Right hindlimb (tissue), 1 donor: ENCODE results near the gene TRAK2.
"Not testable (repeated sequence)": the region's sequence is repeated elsewhere in the genome, so short reads cannot be mapped to it uniquely, and the experiment has no call there.

Experiments used
- DNase-seq: peaks from one replicate; pipeline ENCODE4 v3.0.0-alpha.2; 2018

TRAK2 gene

DNA sequence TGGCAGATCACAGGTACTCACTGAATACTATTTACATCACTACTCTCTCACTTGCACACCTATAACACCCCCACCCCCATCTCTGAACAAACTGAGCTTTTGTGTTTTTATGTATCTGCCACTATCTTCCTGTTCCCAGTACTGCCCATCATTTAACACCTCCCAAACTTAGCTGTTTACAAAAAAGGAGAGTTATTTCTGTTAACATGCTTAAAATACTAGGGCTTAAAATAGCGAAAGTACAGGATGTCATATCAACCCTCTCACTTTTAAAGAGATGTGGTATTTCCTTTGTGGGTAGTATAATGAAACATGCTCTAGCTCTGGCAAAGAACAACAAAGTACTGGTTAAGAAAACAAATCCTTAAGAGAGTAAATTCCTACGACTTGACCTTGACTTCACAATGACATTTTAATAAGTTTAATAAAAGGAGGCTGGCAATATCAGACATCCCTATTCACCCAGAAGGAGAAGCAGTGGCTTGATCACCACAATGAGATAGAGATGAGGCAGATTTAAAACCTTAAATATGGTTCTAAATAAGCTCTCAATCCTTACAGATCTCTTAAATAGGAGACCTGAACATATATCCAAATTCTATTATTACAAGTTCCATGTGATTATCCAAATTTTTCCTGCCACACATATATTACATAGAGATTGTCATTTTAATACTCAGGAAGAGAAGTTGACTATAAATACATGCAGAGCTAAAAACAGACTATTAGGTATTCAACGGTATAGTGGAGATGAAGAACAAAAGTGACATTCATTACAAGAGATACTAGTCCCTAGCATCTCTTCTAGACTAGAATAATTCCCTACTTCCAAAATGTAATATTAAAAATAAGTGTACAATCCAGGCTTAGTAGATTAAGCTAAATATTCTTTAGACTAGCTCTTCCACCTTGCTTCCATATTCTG is 36.9 kb downstream of the TRAK2 start:
- DNase-seq: no peak

DNA sequence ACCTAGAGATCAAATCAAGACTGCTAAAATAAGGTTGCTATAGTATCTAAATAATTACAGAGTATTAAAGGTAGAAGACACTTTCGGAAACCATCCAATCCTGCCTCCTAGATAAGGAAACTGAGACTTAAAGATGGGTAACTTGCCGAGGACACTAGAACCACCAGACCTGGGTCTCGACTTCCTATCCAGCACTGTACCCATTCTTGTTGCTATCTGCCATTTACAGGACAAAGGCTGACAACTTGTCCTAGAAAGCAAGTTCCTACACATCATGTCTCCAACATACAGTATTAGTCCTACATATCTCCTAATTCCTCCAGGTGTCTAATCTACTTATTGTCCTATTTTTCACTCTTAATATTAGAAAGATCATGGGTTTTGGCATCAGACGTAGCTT is 37.7 kb downstream of the TRAK2 start:
- no peak for DNase-seq

DNA sequence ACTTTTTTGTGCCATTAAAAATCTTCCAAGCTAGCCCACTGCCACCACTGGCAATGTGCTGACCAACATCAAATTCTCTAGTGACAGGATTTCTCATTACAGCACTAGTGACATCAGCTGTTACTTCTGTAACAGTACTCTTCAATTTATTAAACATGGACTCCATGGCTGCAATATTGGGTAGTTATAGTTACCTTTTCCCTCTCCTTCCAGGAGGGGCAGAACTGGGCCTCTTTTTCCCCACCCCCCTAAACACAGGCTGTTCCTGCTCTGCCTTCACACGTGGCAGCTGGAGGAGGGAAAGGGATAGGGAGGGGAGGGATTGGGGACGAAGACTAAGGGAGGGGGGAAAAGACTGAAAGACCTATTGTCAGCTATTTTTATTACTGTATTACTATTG is 38.1 kb downstream of the TRAK2 start:
- no peak for DNase-seq

DNA sequence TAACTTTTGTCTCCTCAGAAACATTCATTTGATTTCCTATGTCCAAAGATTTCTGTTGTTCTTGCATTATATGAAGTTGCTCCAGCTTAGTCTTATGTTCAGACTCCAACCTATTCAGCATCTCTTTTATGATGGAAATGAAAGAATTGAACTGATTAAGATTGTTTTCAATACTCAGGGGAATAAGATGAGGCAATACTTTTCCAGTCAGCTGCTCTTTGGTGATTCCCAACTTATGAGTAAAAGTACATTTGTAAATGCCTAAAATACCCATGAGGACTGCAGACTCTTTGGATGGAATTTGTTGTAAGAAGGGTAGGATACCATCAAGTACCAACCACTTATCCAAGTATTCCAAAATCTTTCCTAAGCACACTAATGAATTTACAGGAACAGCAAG is 39.8 kb downstream of the TRAK2 start:
- no peak for DNase-seq

DNA sequence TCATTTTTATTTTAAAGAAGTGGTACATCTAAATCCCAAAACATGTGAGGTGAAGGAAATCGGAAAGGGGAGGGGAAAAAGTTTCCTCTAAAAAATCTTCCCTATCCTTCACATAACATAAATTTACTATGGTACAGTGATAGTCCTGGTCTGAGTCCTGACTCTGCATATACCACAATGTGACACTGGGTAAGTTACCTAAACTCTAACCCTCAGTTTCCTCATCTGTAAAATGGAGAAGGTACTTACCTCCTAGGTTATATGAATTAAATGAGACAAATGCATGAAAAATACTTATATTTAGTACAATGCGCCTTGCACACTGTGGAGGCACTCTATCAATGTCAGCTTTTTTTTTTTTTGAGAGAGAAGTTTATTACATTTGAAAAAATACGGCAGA is 42.3 kb downstream of the TRAK2 start:
- no peak for DNase-seq

DNA sequence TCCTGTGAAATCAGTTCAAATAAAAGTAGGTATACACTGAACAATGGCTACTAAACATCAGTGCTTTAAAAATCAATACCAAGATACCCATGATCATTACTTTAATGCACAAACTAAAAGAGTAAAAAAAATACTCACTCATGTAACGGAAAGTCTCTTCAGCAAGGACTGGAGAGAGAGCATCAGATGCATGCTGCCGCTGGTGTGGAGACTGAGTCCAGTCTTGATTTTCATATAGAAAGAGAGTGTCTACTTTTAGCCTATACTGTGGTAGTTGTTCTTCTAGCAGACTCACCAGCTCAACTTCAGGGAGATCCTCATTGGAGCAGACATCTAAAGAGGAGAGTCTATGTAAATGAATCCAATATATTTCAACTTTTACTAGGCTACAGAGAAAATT is 44.0 kb downstream of the TRAK2 start:
- no peak for DNase-seq

DNA sequence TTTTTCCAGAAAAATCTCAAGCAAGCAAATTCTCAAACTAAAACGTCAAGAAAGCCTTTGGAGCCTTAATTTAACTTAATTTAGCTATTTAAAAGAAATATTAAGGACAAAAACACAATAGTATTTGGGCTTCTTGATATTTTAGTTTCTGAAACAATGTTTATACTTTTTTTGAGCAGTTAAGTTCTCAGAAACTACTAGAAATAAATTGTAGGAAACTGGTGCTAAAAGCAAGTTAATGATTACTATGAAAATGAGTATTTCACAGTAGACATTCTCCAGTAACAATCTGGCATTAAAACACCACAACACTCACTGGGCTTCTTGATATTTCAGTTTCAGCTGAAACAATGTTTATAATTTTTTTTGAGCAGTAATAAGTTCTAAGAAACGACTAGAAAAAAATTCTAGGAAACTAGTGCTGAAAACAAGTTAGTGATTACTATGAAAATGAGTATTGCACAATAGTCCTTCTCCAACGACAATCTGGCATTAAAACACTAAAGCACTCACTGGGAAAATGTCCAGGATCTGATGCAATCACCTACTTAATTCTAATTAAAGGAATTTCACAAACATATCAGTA is 45.1 kb downstream of the TRAK2 start:
- DNase-seq: no peak

DNA sequence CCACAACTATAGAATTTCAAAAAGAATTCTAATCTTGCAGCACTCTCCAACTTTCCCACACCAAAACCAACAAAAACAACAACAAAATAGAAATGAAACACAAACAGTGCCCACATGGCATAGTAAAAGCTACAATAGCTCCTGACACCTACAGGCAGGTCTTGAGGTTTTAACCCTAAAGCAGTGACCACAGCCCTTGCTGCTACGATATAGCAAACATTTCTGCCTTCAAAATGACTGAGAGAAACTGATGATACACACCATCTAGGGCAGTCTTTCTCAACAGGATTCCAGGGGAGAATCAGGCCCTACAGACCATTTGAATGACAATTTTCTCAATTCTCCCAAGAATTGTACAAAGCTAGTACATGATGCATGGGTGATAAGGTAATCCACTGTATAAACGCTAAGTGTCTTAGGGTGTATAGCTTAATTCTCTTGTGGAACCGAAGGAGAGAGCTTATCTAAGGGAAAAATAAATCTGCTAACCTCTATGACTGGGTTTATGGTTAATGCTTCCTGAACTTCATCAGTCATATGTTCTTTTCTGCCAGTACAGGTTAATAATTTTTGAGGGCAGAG is 46.5 kb downstream of the TRAK2 start:
- DNase-seq: no peak

DNA sequence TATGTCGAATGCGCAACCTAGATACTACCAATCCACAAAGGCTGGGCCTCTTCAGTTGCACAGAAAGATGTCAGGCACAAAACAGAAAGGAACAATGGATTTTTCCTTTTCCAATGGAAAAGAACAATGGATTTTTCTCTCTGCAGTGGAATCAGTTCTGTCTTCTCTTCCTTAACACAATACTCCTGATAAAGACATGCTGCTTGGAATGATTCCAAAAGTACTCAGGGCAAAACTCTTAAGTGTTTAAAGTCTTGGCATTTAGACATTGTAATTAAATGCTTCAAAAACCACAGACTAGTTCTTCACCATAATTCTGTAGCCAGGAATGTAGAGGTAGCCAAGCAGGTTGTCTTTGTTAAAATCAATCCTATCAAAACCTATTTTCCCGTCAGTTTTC is 47.4 kb downstream of the TRAK2 start:
- DNase-seq: no peak

DNA sequence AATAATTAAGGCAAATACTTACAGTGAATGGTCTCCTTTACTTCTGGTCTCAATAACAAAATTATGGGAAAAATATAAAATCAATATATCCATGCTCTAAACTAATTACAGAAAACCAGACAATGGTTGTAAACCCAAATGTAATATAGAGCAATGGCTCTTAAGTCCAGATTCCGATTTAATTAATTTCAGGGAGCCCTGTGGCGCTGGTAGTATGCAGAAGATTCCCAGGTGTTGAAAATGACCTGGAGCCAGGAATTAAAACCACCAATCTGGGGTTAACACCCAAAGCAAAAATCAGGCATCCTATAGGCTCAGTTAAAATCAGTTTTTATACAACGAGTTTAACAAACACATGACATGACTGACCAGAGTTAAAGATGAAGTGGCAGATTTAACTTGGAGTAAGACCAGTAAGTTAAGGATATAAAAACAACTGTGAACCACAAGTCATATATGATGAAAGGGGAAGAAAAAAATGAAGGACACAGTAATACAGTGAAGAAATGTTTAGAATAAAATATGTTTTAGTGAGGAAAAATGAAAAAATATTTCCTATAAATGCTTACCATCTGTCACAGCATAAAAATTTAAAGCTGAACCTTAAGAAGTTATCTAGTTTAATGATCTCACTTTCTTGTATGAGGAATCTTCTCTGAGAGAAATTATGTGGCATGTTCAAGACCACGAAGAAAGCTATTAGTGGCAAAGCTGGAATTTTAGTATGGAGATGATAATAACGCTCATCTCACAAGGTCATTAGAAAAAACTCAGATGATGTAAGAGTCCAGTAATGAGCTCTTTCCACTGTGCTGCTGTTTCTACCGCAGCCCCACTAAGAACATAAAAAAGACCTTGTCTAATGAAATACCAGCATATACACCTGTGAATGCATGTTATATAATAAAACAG is 48.4 kb downstream of the TRAK2 start:
- DNase-seq: no peak

DNA sequence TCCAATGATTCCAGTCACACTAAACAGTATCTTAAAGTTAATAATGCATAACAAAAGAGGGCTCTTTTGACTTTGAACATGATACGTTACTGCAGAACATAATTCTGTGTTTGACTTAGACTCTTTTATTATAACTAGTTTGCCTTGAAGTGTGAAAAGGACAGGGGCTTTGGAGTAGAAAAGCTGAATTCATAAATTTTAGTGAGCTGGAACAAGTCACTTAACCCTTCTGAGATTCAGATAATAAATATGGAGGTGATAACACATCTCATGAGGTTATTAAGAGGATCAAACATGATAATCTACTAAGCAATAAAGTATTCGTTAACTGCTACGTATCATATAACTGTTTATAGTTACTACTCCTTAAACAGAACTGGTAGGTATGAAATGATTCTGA is 49.4 kb downstream of the TRAK2 start:
- DNase-seq: no peak

DNA sequence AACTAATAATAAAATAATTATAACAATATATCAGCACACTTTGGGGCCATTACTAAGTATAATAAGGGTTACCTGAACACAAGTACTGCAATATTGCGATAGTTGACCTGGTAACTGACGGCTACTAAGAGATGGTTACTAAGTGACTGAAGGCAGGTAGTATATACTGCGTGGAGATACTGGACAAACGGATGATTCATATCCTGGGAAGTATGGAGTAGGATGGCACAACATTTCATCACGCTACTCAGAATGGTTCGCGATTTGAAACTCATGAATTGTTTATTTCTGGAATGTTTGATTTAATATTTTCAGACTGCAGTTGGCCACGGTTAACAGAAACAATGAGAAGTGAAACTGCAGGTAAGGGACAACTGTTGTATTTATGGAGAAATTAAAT is 54.7 kb downstream of the TRAK2 start:
- no peak for DNase-seq

DNA sequence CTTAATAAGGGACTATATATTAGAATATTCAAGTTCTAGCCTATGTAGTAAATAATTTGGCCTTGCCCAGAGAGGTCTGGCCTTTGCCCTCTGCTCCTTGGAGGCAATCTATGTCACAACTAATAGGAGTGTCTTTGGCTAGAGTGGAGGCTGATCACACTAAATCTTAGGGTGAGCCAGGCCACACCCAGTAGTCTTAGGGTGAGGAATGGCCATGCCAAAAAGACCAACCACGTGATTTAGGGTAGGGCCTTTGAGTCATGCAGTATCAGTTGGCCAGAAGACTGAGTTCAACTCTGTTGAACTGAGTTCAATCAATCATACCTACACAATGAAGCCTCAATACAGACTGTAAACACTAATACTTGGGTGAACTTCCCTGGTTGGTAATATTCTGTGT is 68.1 kb downstream of the TRAK2 start:
- DNase-seq: no peak

DNA sequence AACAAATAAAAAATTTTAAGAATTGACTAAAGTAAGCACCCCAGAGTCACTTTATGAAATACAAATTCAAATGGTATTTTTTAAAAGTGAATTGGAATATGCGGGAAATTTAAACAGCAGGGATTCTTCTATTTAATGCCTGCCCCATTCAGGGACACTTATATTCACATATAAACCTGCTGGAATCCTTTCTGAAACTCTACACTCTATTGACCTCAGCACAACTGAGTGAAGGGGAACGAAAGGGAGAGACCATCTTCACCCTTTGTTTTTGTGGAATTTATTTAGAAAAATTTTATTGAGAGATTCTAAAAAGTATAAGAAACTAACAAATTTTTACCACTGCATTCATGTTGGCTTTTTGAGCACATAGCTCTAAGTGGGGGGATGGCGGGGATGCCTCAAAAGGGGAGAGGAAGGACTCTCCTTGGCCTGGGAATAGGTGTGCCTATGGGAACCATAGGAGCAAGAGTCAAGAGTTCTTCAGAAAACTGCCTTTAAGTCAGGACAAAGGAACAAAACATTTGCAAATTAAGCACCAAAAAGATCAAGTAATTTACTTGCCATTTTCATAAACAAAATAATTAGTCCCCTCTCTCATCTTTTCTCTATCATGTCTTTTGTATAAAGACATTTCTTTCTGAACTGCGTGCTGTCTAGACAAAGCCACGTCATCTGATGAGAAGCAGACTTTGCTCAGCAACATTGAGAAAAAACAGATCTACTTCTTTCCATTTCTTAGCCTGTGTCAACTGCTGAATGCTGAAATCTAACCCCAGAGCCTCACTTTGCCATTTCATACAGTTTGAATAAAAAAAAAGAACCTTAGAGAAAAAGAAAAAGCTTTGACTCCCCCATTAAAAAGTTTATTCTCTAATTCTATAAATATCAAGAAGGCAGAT is 72.5 kb downstream of the TRAK2 start:
- no peak for DNase-seq

DNA sequence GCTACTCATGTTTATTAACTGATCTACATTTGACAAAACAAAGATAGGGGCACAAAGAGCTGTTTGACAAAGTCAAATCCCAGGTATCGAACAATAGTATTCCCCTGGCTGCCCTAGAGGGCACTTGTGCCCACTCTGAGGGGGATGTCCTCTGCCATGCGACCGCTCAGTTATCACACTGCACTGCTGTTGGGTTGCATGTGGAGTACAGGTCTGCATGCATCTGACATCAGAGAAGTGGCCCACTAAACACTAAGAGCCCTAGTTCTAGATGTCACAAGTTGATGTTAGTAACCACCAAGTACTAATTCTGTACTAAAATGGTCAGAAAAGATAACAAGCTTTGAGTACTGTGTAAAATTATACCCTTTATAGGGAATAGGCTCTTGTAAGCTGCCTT is 74.0 kb downstream of the TRAK2 start:
- no peak for DNase-seq

DNA sequence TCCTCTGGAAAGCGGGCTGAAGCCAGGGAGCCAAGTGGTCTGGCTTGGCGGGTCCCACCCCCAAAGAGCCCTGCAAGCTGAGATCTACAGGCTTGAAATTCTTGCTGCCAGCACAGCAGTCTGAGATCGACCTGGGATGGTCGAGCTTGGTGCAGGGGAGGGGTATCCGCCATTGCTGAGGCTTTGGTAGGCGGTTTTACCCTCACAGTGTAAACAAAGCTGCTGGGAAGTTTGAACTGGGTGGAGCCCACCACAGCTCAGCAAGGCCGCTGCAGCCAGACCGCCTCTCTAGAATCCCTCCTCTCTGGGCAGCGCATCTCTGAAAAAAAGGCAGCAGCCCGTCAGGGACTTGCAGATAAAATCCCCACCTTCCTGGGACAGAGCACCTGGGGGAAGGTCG is 81.5 kb downstream of the TRAK2 start:
- no peak for DNase-seq

DNA sequence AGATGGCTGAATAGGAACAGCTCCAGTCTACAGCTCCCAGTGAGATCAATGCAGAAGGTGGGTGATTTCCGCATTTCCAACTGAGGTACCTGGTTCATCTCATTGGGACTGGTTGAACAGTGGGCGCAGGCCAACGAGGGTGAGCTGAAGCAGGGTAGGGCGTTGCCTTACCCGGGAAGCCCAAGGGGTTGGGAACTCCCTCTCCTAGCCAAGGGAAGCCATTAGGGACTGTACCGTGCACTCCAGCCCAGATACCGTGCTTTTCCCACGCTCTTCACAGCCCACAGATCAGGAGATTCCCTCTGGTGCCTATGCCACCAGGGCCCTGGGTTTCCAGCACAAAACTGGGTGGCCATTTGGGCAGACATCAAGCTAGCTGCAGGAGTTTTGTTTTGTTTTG is 81.9 kb downstream of the TRAK2 start:
- DNase-seq: not testable (repeated sequence)

DNA sequence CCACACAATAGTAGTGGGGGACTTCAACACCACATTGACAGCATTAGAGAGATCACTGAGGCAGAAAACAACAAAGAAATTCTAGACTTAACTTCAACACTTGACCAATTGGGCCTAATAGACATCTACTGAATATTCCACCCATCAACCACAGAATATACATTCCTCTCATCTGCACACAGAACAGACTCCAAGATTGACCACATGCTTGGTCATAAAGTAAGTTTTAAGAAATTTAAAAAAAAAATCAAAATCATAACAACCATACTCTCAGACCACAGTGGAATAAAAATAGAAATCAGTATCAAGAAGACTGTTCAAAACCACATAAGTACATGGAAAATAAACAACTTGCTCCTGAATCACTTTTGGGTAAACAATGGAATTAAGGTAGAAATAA is 85.1 kb downstream of the TRAK2 start:
- no peak for DNase-seq

DNA sequence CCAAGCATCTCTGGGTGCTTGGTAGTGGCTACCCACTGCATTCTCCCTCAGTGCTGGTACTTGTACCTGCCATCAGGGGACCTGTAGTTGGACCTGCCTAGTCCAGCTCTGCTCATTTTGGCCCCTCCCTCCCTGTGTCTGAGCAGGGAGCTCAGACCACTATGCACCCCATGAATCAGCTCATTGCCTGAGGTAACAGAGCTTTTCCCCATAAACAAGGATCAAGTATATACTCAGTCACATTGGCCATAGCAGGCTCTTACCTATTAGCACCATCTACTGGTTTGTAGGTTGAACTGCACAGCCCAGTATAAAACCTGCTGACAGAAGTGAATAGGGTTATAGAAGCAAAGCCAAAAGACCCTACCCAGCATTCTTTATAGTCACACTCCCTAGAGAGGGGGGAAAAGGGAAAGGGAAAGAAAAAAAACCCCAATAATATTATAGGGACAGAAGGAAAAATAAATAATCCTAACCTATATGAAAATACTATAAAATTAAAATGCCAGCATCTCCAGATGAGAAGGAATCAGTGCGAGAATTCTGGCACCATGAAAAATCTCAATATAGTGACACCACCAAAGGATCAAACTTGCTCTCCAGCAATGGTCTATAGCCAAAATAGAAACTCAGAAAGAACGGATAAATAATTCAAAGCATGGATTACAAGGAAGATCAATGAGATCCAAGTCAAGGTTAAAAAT is 87.2 kb downstream of the TRAK2 start:
- DNase-seq: no peak

DNA sequence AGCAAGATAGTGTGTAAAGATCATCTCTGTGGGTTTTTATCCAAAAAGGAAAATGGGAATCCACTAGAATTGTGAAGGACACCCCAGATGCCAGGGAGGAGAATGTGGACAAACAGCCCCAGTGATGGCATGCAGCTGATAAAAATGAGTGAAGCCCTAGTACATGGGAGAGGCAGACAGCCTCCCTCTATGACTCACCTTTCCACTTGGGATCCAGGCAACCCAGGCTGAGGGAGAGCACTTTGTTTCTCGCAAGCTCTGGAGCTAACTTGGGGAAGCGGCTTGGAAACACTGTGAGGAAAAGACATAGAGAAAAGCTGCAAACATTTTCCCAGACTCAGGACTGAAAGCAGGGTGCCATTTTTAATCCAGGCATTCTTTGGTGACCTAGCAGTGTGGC is 88.9 kb downstream of the TRAK2 start:
- no peak for DNase-seq

DNA sequence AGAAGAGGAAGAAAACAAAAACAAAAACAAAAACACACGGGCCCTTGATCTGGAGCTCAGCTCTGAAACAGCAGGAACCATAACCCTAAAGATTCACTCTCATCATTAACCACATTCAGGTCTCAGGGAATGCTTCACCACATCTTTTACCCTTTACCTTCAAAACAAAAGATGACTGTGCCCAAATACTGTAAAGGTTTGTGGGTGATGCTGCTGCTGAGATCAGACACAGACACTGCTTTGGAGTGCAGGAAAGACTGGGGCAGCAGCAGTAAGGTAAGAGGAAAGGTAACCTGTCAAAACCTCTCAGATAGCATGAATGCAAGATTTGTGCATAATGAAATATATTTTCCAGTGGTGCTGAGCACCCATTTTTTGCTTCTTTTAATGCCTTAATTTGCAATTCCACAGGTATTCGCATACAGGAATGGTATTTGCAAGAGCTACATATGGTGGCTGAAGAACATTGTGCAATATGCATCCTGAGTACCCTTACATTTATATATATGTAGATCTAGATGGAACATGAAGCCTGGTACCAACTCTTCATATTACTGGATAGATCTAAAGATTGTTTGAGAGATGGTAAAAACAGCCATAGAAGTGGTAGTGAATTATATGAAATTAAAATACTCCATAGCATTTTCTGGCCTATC is 90.1 kb downstream of the TRAK2 start:
- no peak for DNase-seq
